ENCODE data around the gene GAA.
"Not testable (repeated sequence)": the region's sequence is repeated elsewhere in the genome, so short reads cannot be mapped to it uniquely, and the experiment has no call there.

The GAA gene

GRCh38 chr17:80070375-80071115 is 30.8 kb upstream of the GAA start:
- H3K4me3 ChIP-seq (ENCODE audit: low read length) = no peak overlapping the region
- TF ChIP-seq ZNF274 (IDR thresholded peaks at IDR 0.05; ENCODE audit: low read depth, low read length) = no peak

GRCh38 chr17:80071116-80071841 is 30.1 kb upstream of the GAA start:
- no peak for TF ChIP-seq ZNF274 (IDR thresholded peaks at IDR 0.05; ENCODE audit: low read depth, low read length)
- H3K4me3 ChIP-seq (ENCODE audit: low read length) = no peak overlapping the region

GRCh38 chr17:80072410-80072809 is 29.0 kb upstream of the GAA start:
- no peak for TF ChIP-seq ZNF274 (IDR thresholded peaks at IDR 0.05; ENCODE audit: low read depth, low read length)
- H3K4me3 ChIP-seq (ENCODE audit: low read length) = no peak overlapping the region

GRCh38 chr17:80080081-80080480 is 21.3 kb upstream of the GAA start:
- no peak overlapping the region for H3K4me3 ChIP-seq (ENCODE audit: low read length)
- no peak for TF ChIP-seq ZNF274 (IDR thresholded peaks at IDR 0.05; ENCODE audit: low read depth, low read length)

- H3K4me3 ChIP-seq (ENCODE audit: low read length) = no peak overlapping the region
- no peak for TF ChIP-seq ZNF274 (IDR thresholded peaks at IDR 0.05; ENCODE audit: low read depth, low read length)
Measured at GRCh38 chr17:80081596-80081995, 19.8 kb upstream of the GAA start.

GRCh38 chr17:80082403-80083135 is 18.8 kb upstream of the GAA start:
- no peak overlapping the region for H3K4me3 ChIP-seq (ENCODE audit: low read length)
- TF ChIP-seq ZNF274 (IDR thresholded peaks at IDR 0.05; ENCODE audit: low read depth, low read length) = no peak

- no peak for TF ChIP-seq ZNF274 (IDR thresholded peaks at IDR 0.05; ENCODE audit: low read depth, low read length)
- no peak overlapping the region for H3K4me3 ChIP-seq (ENCODE audit: low read length)
Measured at GRCh38 chr17:80083136-80083661, 18.2 kb upstream of the GAA start.

- no peak for TF ChIP-seq ZNF274 (IDR thresholded peaks at IDR 0.05; ENCODE audit: low read depth, low read length)
- no peak overlapping the region for H3K4me3 ChIP-seq (ENCODE audit: low read length)
Measured at GRCh38 chr17:80084773-80085172, 16.6 kb upstream of the GAA start.

- H3K4me3 ChIP-seq (ENCODE audit: low read length) = no peak overlapping the region
Measured at GRCh38 chr17:80086081-80086480, 15.3 kb upstream of the GAA start.

GRCh38 chr17:80086616-80087015 is 14.8 kb upstream of the GAA start:
- H3K4me3 ChIP-seq (ENCODE audit: low read length) = no peak overlapping the region
- no peak for TF ChIP-seq ZNF274 (IDR thresholded peaks at IDR 0.05; ENCODE audit: low read depth, low read length)

More at GRCh38 chr17:80086081-80086480, 15.3 kb upstream of the GAA start:
- TF ChIP-seq ZNF274 (IDR thresholded peaks at IDR 0.05; ENCODE audit: low read depth, low read length) = no peak

GRCh38 chr17:80087346-80088265 is 13.8 kb upstream of the GAA start:
- H3K4me3 ChIP-seq (ENCODE audit: low read length) = no peak overlapping the region
- TF ChIP-seq ZNF274 (IDR thresholded peaks at IDR 0.05; ENCODE audit: low read depth, low read length) = no peak

- no peak for TF ChIP-seq ZNF274 (IDR thresholded peaks at IDR 0.05; ENCODE audit: low read depth, low read length)
Measured at GRCh38 chr17:80089762-80090161, 11.6 kb upstream of the GAA start.

GRCh38 chr17:80090164-80090563 is 11.2 kb upstream of the GAA start:
- not testable (repeated sequence) for H3K4me3 ChIP-seq (ENCODE audit: low read length)

More at GRCh38 chr17:80089762-80090161, 11.6 kb upstream of the GAA start:
- no peak overlapping the region for H3K4me3 ChIP-seq (ENCODE audit: low read length)

Measured in GM08714 (cell line).